Ovary (tissue), 3 donors: Measurements from ENCODE around the gene ASF1A.

ENCODE experiments used
- POLR2A ChIP-seq: fragments of 450-650 bp; IDR thresholded peaks from one replicate; pipeline ENCODE4 v1.6.1; 2017; ENCODE audit warnings: antibody characterized with exemption, mild to moderate bottlenecking, moderate library complexity
- TF ChIP-seq, protein P1 (sequence below), 3 donors: fragments of 450-650 bp in 2 of 3; fragments of 200-600 bp in 1 of 3; IDR thresholded peaks; one replicate each; pipeline versions ENCODE4 v1.5.1 to v1.8.0; 2016 to 2022; ENCODE audit warnings: antibody characterized with exemption in 3 of 3, mild to moderate bottlenecking in 1 of 3
- donor health status: DM: no; HTN: no; CAD: no.

DNA sequence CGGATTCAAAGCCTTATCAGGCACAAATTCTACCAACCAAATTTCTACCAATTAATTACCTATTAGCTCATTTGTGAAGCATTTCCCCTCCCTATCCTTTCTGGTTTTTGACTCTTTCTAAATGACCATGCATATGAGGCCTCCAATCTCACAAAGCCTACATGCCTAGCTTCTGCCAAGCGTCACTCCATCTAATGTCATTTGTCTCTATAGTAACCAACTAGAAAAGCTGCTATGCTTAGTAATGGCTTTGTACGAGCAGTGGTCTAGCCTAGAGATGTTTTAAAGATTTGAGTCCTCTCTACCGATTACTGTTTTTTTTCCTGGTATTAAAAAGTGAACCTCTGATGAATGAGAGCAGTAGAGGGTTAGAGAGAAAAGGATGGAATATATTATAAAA lies 4.8 kb upstream of the ASF1A start:
- TF ChIP-seq, protein P1, sequence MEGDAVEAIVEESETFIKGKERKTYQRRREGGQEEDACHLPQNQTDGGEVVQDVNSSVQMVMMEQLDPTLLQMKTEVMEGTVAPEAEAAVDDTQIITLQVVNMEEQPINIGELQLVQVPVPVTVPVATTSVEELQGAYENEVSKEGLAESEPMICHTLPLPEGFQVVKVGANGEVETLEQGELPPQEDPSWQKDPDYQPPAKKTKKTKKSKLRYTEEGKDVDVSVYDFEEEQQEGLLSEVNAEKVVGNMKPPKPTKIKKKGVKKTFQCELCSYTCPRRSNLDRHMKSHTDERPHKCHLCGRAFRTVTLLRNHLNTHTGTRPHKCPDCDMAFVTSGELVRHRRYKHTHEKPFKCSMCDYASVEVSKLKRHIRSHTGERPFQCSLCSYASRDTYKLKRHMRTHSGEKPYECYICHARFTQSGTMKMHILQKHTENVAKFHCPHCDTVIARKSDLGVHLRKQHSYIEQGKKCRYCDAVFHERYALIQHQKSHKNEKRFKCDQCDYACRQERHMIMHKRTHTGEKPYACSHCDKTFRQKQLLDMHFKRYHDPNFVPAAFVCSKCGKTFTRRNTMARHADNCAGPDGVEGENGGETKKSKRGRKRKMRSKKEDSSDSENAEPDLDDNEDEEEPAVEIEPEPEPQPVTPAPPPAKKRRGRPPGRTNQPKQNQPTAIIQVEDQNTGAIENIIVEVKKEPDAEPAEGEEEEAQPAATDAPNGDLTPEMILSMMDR (IDR thresholded peaks at IDR 0.05): no peak
- no peak for TF ChIP-seq POLR2A
